SJCRH30 (cell line): ENCODE results near the gene ATP10A. TPM values are rescaled to one million over a fixed set of nuclear protein-coding genes. Genes with fewer than 3 reads are reported as not detected.
"Not testable (repeated sequence)": the region's sequence is repeated elsewhere in the genome, so short reads cannot be mapped to it uniquely, and the experiment has no call there.

Experiments used
- DNase-seq, 2 experiments: peaks; one replicate each; pipeline ENCODE4 v3.0.0-alpha.2; 2015 to 2020
- H3K27ac ChIP-seq: fragments of 250-450 bp; sonication (Bioruptor Pico); 2 replicates; pipeline ENCODE4 v1.5.1; 2020; ENCODE audit warnings: mild to moderate bottlenecking, moderate library complexity
- H3K27me3 ChIP-seq: fragments of 250-450 bp; sonication (Bioruptor Pico); 2 replicates; pipeline ENCODE4 v1.5.1; 2020; ENCODE audit warnings: mild to moderate bottlenecking, moderate library complexity
- H3K36me3 ChIP-seq: fragments of 250-450 bp; sonication (Bioruptor Pico); 2 replicates; pipeline ENCODE4 v1.5.1; 2020; ENCODE audit warnings: mild to moderate bottlenecking, moderate library complexity
- H3K4me1 ChIP-seq: fragments of 250-450 bp; sonication (Bioruptor Pico); 2 replicates; pipeline ENCODE4 v1.5.1; 2020; ENCODE audit warnings: mild to moderate bottlenecking, moderate library complexity
- H3K4me3 ChIP-seq: fragments of 250-450 bp; sonication (Bioruptor Pico); 2 replicates; pipeline ENCODE4 v1.5.1; 2020; ENCODE audit warnings: mild to moderate bottlenecking, moderate library complexity
- H3K9me3 ChIP-seq: fragments of 250-450 bp; sonication (Bioruptor Pico); replicated peaks from 2 replicates; pipeline ENCODE4 v1.5.1; 2020; ENCODE audit warnings: mild to moderate bottlenecking, moderate library complexity
- total RNA-seq: library from RNA; depleted of rRNA; stranded (reverse); fragments of >200 nt; shearing (Covaris generic); gene quantifications from 2 replicates; pipeline ENCODE4 v1.2.3, GENCODE V29; 2014

ATP10A gene
- total RNA-seq, 1 experiment from 2014 or later, result 1.5 TPM

DNA sequence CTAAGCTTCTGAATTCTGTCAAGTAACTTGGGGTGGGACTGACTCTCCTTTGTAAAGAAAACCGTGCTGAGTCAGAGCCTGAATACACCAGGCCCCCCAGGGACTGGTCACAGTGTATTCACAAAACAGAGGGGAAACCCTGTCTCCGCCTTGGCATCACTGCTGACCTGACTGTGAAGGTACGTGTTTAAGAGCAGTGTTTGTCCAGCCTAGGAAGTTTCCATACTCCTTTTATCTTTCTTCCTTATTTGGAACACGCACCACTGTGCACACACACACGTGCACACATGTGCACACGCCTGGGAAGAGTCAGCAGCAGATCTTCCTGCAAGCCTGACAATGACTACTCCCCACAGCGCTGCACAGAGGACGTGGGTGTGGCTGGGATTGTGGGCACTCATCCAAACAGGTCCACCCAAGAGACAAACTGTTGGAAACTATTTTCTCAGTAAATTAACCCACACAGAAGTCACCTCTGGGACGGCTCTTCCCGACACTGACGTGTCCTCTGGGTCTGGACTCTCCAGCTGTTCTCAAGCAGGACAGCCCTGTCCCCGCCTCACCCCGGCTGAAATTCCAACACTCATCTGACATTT, 87.7 kb downstream of the ATP10A start:
- H3K4me3 ChIP-seq, result no peak overlapping the region; the same call in 1 of the 2 replicates
- DNase-seq, result peak; percentile 80 to 87
- H3K36me3 ChIP-seq, result no peaks in the 10 kb centered on the region
- no peaks in the 10 kb centered on the region for H3K9me3 ChIP-seq
- H3K4me1 ChIP-seq, result peaks cover 17% of the 10 kb centered on the region; the same call in 1 of the 2 replicates
- H3K27ac ChIP-seq, result peak overlapping the region; percentile 85
- no peaks in the 10 kb centered on the region for H3K27me3 ChIP-seq

DNA sequence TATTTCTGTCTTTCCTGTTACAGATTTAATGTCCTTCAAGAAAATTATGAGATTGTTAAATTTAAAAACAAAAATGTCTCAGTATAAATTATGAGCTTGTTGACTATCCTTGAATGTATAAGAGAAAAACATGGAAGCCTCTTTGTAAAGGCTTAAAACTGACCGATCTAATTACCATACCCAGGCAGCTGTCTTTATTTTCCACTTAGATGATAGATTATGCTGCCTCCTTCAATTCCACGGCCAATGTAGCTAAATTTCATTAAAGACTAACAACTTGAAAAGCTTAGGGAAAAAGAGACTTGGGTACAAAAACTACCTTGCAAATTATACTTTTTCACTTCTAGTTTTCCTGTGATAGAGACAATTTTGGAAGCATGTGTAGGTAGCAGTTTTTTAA, 88.3 kb downstream of the ATP10A start:
- peak overlapping the region; percentile 85 for H3K27ac ChIP-seq
- no peaks in the 10 kb centered on the region for H3K27me3 ChIP-seq
- peak in 1 of 2 experiments; percentile 59 for DNase-seq
- H3K4me1 ChIP-seq, result peaks cover 17% of the 10 kb centered on the region; the same call in 1 of the 2 replicates
- no peak overlapping the region; the same call in 1 of the 2 replicates for H3K4me3 ChIP-seq
- no peaks in the 10 kb centered on the region for H3K36me3 ChIP-seq
- H3K9me3 ChIP-seq, result no peaks in the 10 kb centered on the region

DNA sequence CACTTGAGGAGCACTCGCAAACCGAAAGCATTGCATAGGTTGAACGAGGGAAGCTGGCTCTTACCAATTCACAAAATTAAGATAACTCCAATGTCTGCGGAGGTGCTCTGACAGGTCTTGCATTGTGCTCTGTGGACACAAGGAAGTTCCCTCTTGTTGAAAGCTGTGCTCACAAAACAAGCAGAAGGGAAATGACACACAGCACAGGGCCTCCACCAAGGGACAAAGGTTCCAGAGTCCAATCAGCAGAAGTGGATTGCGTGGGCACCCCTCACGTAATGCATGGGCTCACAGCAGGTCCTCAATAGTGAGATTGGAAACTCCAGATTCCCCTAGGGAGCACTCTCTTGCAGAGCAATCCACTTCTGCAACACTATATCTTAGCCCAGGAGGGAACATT, 89.9 kb downstream of the ATP10A start:
- Histone ChIP-seq H3K27ac (no peak overlapping the region), H3K4me3 (no peak overlapping the region), H3K36me3 (no peaks in the 10 kb centered on the region), H3K27me3 (no peaks in the 10 kb centered on the region), H3K9me3 (no peaks in the 10 kb centered on the region), H3K4me1 (peaks cover 17% of the 10 kb centered on the region; the same call in 1 of the 2 replicates)
- no peak for DNase-seq

DNA sequence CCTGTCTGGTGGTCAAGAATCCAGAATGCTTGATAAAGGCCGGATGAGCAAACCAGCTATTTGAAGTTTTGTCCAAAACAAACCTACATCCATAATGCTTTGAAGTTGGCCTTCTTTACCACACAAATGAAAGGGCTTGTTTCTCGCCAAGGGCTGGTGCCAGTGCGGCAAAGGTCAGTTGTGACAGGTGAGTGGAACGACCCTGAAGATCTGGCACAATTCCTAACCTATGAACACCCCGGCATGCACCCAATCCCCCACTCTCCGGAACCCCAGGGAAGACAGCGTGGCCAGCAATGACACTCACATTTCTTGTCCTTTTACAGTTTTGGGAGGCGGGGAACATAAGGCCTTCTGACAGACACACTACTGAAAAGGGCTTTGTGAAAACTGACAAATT, 90.6 kb downstream of the ATP10A start:
- Histone ChIP-seq H3K4me3 (no peak overlapping the region), H3K9me3 (no peaks in the 10 kb centered on the region), H3K27ac (no peak overlapping the region), H3K36me3 (no peaks in the 10 kb centered on the region), H3K27me3 (no peaks in the 10 kb centered on the region), H3K4me1 (peaks cover 17% of the 10 kb centered on the region; the same call in 1 of the 2 replicates)
- DNase-seq, result no peak

DNA sequence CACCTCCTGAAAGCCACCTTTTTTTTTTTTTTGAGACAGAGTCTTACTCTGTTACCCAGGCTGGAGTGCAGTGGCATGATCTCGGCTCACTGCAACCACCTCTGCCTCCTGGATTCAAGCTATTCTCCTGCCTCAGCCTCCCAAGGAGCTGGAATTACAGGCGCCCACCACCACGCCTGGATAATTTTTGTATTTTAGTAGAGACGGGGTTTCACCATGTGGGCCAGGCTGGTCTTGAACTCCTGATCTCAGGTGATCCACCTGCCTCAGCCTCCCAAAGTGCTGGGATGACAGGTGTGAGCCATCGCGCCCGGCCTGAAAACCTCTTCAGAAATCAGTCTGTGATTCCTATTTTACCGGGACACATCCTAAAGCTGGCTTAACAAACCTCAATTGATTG, 91.4 kb downstream of the ATP10A start:
- H3K4me3 ChIP-seq, H3K9me3 ChIP-seq, H3K36me3 ChIP-seq, H3K27me3 ChIP-seq, H3K27ac ChIP-seq, DNase-seq: not testable (repeated sequence)
- peaks cover 21% of the 10 kb centered on the region for H3K4me1 ChIP-seq

DNA sequence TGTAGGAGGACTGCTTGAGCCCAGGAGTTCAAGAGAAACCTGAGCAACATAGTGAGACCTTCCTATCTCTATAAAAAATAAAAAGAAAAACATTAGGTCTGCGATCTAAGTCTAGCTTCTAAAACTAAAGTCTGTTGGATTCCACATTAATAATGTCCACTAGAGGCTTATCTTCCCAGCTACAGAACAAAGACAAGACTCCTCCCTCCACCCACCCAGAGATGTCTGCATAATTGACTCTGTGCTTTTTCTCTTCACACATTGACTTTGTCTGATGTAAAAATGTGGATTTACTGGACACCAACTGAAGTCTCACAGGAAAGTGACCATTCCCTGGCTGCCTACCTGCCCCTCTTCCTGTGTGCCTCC, 91.8 kb downstream of the ATP10A start:
- H3K4me1 ChIP-seq, result peaks cover 23% of the 10 kb centered on the region
- H3K27ac ChIP-seq, result no peak overlapping the region
- DNase-seq, result no peak
- no peak overlapping the region for H3K4me3 ChIP-seq
- no peaks in the 10 kb centered on the region for H3K36me3 ChIP-seq
- no peaks in the 10 kb centered on the region for H3K9me3 ChIP-seq
- no peaks in the 10 kb centered on the region for H3K27me3 ChIP-seq

DNA sequence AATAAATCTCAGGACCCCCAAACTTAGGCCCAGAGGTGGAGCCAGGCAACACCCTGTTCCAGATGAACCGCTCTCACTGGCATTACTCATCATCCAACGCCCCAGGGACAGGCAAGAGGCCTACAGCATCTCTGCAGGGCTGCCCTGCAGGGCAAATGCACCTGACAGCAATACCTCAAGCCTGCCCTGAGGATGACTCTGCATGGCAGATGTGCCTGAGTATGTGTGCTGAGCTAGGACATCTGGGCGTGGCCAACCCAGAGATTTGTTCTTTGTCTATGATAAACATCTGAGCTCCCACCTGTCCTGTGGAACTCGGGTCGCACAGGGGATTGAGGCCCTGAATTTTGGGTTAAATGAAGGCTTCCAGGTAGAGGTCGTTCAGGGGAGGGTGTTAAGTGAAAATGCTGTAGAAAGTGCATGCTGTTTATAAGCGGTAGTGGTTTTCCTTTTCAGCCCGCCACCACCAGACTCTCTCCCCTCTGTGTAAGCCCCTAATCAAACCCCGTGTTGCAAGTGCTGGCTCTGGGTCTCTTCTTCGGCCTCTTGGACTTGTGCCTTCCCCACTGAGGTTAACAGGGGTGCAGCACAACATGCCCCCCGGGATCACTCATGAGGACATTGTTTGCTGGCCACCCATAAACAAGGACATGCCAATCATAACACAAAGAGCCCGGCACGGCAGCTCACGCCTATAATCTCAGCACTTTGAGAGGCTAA, 92.3 kb downstream of the ATP10A start:
- H3K4me3 ChIP-seq, result no peak overlapping the region
- no peak overlapping the region for H3K27ac ChIP-seq
- no peak for DNase-seq
- peaks cover 4% of the 10 kb centered on the region; the same call in 1 of the 2 replicates for H3K9me3 ChIP-seq
- no peaks in the 10 kb centered on the region for H3K27me3 ChIP-seq
- peaks cover 23% of the 10 kb centered on the region for H3K4me1 ChIP-seq
- no peaks in the 10 kb centered on the region for H3K36me3 ChIP-seq

DNA sequence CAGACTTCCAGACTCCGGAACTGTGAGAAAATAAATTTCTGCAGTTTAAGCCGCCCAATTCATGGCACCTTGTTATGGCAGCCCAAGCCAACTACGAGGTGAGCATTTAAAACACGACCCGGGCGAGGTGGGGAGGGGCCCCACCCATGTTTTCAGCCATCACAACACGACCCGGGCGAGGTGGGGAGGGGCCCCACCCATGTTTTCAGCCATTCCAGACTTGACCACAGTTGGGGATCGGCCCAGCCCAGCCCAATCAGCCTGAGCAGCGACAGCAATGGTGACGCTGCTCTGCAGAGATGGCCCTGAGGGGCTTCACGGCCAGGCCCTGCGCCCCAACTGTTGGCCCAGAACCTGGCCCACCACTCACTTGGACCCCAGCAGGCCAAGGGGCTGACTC, 93.1 kb downstream of the ATP10A start:
- Histone ChIP-seq H3K9me3 (peaks cover 5% of the 10 kb centered on the region; the same call in 1 of the 2 replicates), H3K36me3 (no peaks in the 10 kb centered on the region), H3K27ac (no peak overlapping the region), H3K4me1 (peaks cover 22% of the 10 kb centered on the region), H3K27me3 (no peaks in the 10 kb centered on the region), H3K4me3 (no peak overlapping the region)
- no peak for DNase-seq

DNA sequence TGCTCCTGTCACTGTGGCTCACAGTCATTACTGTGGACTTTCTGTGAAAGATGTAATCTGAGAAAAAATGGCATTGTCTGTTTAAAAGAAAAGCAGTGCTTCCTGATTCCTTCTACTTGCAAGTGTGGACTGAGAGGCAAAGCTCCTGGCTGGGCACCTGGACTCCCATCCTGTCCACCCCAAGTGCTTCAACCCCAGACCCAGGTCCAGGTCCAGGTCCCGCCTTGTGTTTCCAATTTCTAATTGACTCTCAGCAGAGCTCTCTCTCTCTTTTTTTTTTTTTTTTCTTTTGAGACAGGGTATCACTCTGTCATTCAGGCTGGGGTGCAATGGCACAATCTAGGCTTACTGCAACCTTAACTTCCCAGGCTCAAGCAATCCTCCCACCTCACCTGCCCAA, 94.9 kb downstream of the ATP10A start:
- H3K9me3 ChIP-seq, result peaks cover 5% of the 10 kb centered on the region; the same call in 1 of the 2 replicates
- H3K4me1 ChIP-seq, result peaks cover 13% of the 10 kb centered on the region
- H3K27ac ChIP-seq, result no peak overlapping the region
- H3K36me3 ChIP-seq, result no peaks in the 10 kb centered on the region
- no peak overlapping the region for H3K4me3 ChIP-seq
- DNase-seq, result no peak
- H3K27me3 ChIP-seq, result no peaks in the 10 kb centered on the region

DNA sequence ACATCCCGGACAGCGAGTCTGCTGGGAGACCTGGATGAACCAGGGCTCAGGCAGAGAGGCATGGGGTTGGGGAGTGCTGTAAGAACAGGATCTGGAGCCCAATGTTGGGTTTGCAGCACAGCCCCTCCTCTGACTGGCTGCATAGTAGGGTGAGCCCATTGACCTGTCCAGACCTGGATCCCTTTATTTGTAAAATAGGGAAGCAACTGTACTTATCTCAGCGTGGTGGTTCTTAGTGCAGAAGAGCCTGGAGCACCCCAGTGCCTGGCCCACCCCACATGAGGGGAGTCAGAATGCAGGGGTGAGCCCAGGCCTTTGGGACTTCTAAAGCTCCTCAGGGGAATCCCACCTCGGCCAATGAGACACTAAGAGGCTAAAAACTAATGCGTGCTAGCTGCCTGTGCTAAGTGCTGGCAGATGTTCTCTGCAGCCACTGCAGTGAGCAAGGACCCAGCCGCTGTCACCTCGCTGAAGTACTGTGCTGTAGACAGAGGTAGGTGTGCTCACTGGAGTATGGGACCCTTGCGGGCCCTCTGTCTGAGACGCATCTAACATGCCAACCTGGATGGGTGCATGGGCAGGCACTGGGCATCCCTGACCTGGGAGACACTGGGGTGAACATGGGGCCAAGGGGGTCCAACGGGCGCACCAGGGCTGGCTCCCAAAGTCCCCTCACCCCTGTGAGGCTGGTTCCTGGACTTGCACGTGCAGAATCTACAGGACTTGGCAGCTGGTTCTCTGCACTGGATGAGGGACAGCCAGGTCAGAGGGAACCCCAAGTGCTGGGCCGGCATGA, 95.6 kb downstream of the ATP10A start:
- Histone ChIP-seq H3K27me3 (no peaks in the 10 kb centered on the region), H3K9me3 (peaks cover 5% of the 10 kb centered on the region; the same call in 1 of the 2 replicates), H3K27ac (no peak overlapping the region), H3K4me3 (no peak overlapping the region), H3K36me3 (no peaks in the 10 kb centered on the region), H3K4me1 (peaks cover 13% of the 10 kb centered on the region)
- no peak for DNase-seq

DNA sequence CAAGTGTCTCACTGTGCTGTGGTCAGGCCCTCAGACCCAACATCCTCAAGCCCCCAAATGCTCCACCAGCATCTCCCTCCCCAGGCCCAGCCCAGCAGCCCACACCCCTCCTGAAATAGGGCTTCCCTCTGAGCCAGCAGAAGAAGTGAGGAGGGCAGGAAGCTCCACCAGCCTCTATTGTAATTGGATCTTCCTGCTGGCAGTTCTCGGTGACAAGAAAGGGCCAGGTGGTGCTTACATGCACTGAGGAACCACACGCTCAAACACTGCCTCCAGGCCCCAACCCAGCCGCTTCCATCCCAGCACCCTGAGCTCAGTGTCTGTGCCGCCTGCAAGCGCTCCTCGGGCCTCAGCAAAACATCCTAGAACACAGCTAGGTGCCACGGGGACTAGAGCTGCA, 96.7 kb downstream of the ATP10A start:
- peak; percentile 83 to 91 for DNase-seq
- Histone ChIP-seq H3K36me3 (no peaks in the 10 kb centered on the region), H3K4me3 (no peak overlapping the region), H3K9me3 (peaks cover 5% of the 10 kb centered on the region; the same call in 1 of the 2 replicates), H3K27ac (peak overlapping the region; percentile 53), H3K27me3 (no peaks in the 10 kb centered on the region), H3K4me1 (peaks cover 13% of the 10 kb centered on the region)

DNA sequence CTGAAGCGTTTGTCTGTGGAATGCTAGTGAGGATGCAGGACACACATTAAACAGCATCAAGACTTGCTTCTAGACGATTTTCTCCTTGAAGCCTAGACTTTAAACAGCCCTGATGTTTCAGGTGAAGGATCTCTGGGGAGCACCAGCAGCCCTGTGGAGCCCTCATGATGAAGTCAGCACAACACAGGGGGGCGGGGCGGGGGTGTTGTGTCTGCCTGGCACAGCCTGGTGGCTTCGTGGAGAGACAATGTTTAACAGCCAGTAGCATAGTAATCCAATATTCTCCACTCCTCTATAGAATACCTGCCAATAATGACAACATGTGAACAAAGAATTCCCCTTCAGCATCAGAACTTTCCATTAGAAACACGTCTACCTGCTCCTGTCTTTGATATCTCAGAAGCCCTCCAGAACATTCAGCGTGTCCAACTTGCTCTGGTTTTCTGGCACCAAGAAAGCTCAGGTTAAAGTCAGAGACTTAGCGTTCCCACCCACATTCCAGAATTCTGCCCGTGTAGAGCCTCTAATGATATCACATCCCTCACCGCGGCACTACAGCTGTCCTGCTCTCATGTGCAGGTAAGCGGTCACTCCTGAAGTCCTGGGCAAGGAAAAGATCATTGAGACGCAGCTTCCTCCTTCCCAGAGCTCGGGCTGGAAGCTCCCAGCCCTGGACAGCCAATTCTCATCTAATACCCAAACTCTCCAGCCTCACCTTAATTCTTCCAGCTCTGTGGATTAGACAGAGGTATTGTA, 98.0 kb downstream of the ATP10A start:
- peaks cover 5% of the 10 kb centered on the region; the same call in 1 of the 2 replicates for H3K9me3 ChIP-seq
- H3K36me3 ChIP-seq, result no peaks in the 10 kb centered on the region
- no peaks in the 10 kb centered on the region for H3K27me3 ChIP-seq
- H3K4me1 ChIP-seq, result peaks cover 13% of the 10 kb centered on the region
- no peak overlapping the region for H3K4me3 ChIP-seq
- H3K27ac ChIP-seq, result no peak overlapping the region
- no peak for DNase-seq

DNA sequence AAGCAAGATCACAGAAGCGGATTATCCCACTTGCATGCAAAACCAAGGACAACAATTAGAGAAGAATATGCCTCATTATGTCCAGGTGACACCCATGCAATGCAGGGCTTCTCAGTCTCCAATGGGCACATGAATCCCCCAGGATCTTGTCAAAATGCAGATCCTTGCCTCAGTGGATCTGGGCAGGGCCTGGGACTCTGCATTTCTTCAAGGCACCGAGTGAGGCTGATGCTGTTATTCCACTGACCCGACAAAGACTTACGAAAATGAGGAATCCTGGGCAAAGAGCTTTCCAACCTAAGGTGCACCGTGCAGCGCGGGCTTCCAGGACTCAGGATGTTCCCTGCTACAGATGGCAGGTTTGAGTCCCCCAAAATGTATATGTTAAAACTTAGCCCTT, 99.2 kb downstream of the ATP10A start:
- no peak overlapping the region for H3K4me3 ChIP-seq
- H3K4me1 ChIP-seq, result peaks cover 13% of the 10 kb centered on the region
- no peaks in the 10 kb centered on the region for H3K36me3 ChIP-seq
- peaks cover 5% of the 10 kb centered on the region; the same call in 1 of the 2 replicates for H3K9me3 ChIP-seq
- no peaks in the 10 kb centered on the region for H3K27me3 ChIP-seq
- DNase-seq, result no peak
- no peak overlapping the region for H3K27ac ChIP-seq

DNA sequence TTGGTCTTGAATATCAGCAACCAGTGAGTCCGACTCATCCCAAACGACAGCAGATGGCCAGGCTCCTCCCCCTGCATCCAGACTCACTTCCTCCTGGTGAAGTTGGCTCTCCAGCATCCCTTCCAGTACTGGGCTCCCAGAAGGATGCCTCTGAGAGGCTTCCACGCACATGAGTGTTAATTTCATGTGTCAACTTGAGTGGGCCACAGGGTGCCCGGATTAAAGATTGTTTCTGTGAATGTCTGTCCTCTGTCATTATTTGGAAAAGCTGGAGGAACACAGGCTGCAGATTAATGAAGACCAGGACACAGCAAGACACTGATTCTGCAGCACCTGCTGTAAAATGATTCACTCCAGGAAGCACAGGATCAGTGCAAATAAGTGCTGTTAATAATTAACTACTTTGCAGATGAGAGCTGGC, 99.8 kb downstream of the ATP10A start:
- no peak overlapping the region for H3K27ac ChIP-seq
- no peaks in the 10 kb centered on the region for H3K36me3 ChIP-seq
- peak in 1 of 2 experiments; percentile 54 for DNase-seq
- no peaks in the 10 kb centered on the region for H3K27me3 ChIP-seq
- peaks cover 5% of the 10 kb centered on the region; the same call in 1 of the 2 replicates for H3K9me3 ChIP-seq
- H3K4me1 ChIP-seq, result peaks cover 13% of the 10 kb centered on the region
- H3K4me3 ChIP-seq, result no peak overlapping the region
